Measurements from ENCODE around the gene ATXN7L3.

The ATXN7L3 gene

DNA sequence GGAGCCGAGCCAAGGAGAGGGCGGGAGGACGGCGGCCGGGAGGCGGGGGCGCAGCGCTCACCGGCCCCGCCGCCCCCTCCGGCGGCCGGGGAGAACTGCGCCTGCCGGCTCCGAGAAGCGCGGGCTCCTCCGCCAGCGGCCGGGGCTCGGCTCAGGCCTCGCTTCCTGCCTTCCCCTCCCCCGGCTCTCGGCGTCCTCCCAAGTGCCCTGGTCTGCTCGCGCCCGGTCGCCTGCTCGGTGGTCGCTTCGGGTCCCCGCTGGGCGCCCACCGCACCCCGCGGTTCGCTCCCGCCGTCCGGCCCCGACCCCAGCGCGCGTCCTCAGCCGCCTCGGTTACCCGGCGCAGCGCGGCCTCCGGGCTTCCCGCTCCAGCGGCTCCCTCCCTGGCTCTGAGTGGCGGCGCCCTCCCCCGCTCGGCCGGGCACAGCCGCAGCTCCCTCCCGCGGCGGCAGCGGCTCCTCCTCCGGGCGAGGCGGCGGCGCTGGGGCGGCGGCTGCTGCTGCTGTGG is 19.5 kb upstream of the ATXN7L3 start:
- TF ChIP-seq, protein P1, sequence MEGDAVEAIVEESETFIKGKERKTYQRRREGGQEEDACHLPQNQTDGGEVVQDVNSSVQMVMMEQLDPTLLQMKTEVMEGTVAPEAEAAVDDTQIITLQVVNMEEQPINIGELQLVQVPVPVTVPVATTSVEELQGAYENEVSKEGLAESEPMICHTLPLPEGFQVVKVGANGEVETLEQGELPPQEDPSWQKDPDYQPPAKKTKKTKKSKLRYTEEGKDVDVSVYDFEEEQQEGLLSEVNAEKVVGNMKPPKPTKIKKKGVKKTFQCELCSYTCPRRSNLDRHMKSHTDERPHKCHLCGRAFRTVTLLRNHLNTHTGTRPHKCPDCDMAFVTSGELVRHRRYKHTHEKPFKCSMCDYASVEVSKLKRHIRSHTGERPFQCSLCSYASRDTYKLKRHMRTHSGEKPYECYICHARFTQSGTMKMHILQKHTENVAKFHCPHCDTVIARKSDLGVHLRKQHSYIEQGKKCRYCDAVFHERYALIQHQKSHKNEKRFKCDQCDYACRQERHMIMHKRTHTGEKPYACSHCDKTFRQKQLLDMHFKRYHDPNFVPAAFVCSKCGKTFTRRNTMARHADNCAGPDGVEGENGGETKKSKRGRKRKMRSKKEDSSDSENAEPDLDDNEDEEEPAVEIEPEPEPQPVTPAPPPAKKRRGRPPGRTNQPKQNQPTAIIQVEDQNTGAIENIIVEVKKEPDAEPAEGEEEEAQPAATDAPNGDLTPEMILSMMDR (IDR thresholded peaks at IDR 0.05; ENCODE audit: extremely low read depth, insufficient read depth, missing control alignments), result peak; percentile 48
- in situ Hi-C loops (cut with MboI; ENCODE audit: low pct_unique_long_range_greater_than_20kb, low sequenced_read_pairs, unreplicated experiment), result loop anchor here (25.0 kb wide), 1 partner anchor 293 kb away; the partner anchor contains the start of gene GPATCH8
- DNase-seq (ENCODE audit: low spot score), result peak; percentile 88

DNA sequence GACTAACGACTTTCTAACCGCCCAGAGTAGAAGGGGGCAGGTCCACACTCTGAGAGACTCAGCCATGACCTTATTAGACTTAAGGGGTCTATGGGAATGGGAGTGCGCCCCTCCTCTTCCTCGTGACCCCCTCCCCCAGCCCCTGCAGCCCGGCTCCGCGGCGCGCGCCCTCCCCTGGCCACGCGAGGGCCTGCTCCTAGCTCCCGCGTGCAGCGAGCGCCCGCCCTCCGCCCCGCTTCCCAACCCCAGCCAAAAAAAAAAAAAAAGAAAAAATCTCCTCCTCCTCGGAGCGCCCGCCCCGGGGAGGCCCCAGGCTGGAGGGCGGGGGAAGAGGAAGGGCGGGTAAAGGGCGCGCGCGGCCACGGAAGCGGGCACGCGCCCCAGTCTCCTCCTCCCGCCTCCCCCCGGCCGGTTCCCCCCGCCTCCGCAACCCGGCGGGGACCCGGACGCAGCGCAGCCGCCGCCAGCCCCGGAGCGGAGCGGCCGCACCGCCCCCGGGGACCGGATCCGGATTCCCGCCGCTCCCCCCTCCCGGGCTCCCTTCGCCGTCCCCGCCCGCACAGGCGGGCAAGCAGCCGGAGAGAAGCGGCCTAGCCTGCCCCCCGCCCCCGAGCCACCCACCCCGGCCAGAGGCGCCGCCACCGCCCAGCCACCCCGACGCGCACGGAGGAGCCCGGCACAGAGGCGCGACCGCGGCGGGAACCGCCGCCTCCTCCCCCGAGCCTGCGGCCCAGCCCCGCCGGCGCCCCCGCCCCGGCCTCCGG is 18.8 kb upstream of the ATXN7L3 start:
- DNase-seq (ENCODE audit: low spot score), result peak; percentile 96
- TF ChIP-seq, protein P1 (IDR thresholded peaks at IDR 0.05; ENCODE audit: extremely low read depth, insufficient read depth, missing control alignments), result peak; percentile 68
- in situ Hi-C loops (cut with MboI; ENCODE audit: low pct_unique_long_range_greater_than_20kb, low sequenced_read_pairs, unreplicated experiment), result loop anchor here (25.0 kb wide), 1 partner anchor 294 kb away; the partner anchor contains the start of gene GPATCH8

- TF ChIP-seq, protein P1 (IDR thresholded peaks at IDR 0.05; ENCODE audit: extremely low read depth, insufficient read depth, missing control alignments), result no peak
- in situ Hi-C loops (cut with MboI; ENCODE audit: low pct_unique_long_range_greater_than_20kb, low sequenced_read_pairs, unreplicated experiment), result loop anchor here (25.0 kb wide), 1 partner anchor 294 kb away; the partner anchor contains the start of gene GPATCH8
- DNase-seq (ENCODE audit: low spot score), result no peak
Observed at GRCh38 chr17:44217738-44218343, 18.2 kb upstream of the ATXN7L3 start.

GRCh38 chr17:44216694-44217093 is 17.0 kb upstream of the ATXN7L3 start:
- TF ChIP-seq, protein P1 (IDR thresholded peaks at IDR 0.05; ENCODE audit: extremely low read depth, insufficient read depth, missing control alignments), result no peak
- in situ Hi-C loops (cut with MboI; ENCODE audit: low pct_unique_long_range_greater_than_20kb, low sequenced_read_pairs, unreplicated experiment), result loop anchor here (25.0 kb wide), 1 partner anchor 296 kb away; the partner anchor contains the start of gene GPATCH8
- DNase-seq (ENCODE audit: low spot score), result no peak

- DNase-seq (ENCODE audit: low spot score), result peak; percentile 56
- TF ChIP-seq, protein P1 (IDR thresholded peaks at IDR 0.05; ENCODE audit: extremely low read depth, insufficient read depth, missing control alignments), result no peak
- in situ Hi-C loops (cut with MboI; ENCODE audit: low pct_unique_long_range_greater_than_20kb, low sequenced_read_pairs, unreplicated experiment), result loop anchor here (25.0 kb wide), 1 partner anchor 296 kb away; the partner anchor contains the start of gene GPATCH8
Observed at GRCh38 chr17:44216173-44216572, 16.5 kb upstream of the ATXN7L3 start.

GRCh38 chr17:44214896-44215295 is 15.2 kb upstream of the ATXN7L3 start:
- in situ Hi-C loops (cut with MboI; ENCODE audit: low pct_unique_long_range_greater_than_20kb, low sequenced_read_pairs, unreplicated experiment), result loop anchor here (25.0 kb wide), 1 partner anchor 297 kb away; the partner anchor contains the start of gene GPATCH8
- TF ChIP-seq, protein P1 (IDR thresholded peaks at IDR 0.05; ENCODE audit: extremely low read depth, insufficient read depth, missing control alignments), result no peak
- no peak for DNase-seq (ENCODE audit: low spot score)

Measured in GM13977 (cell line).